GM18907 (cell line): ENCODE results near the gene TUBA4B.
A peak's percentile ranks its signal among the peaks of the same experiment; 100 is the strongest.
"Not testable (repeated sequence)": the region's sequence is repeated elsewhere in the genome, so short reads cannot be mapped to it uniquely, and the experiment has no call there.

Source experiments
- ATAC-seq: cut with Tn5 transposase; IDR thresholded peaks from one replicate; pipeline ENCODE4 v1.9.1; 2021; ENCODE audit warnings: mild to moderate bottlenecking, moderate library complexity; ENCODE audit not compliant: unreplicated experiment

The TUBA4B gene

DNA sequence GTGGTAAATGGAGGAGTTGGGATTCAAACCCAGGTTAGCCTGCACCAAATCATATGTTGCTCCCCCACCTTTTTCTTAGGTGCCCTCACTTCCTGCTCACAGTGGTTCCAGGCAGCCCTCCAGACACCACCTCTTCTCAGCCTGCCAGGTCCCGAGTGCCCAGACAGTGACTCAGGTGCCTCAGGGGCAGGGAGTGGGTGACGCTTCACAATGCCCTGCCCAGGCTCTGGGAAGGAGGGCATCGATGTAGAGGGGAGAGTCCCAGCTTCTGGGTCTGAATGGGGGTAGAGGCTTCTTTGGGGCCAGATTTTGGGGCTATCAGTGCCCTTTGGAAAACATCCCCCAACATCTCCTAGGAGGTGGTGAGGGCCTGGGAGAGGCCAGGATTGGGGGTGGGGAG, 20.9 kb downstream of the TUBA4B start:
- no peak for ATAC-seq

DNA sequence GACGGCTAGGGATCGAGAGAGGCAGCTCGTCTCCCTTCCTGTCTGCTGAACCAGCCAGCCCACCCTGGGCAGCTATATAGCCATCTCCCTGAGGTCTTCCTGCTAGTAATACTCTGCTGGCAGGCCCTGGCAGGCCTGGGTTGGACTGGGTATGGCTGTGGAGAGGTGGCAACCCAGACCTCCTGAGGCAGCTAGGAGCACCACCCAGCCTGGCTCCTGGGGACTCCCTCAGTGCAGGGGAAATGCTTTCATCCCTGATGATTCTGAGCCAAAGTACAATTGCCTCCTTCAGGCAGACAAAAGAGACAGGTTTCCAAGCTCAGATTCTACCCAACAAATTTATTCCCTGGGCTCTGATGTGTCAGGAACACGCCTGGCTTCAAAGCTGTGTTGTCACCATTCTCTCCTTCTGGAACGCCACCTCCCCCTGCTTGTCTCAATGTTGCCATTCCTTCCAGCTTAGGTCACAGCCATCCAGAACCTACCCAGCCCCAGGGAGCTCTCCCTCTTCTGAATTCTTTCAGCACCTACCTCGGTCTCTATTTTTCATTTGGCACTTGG, 21.4 kb downstream of the TUBA4B start:
- ATAC-seq, result no peak

DNA sequence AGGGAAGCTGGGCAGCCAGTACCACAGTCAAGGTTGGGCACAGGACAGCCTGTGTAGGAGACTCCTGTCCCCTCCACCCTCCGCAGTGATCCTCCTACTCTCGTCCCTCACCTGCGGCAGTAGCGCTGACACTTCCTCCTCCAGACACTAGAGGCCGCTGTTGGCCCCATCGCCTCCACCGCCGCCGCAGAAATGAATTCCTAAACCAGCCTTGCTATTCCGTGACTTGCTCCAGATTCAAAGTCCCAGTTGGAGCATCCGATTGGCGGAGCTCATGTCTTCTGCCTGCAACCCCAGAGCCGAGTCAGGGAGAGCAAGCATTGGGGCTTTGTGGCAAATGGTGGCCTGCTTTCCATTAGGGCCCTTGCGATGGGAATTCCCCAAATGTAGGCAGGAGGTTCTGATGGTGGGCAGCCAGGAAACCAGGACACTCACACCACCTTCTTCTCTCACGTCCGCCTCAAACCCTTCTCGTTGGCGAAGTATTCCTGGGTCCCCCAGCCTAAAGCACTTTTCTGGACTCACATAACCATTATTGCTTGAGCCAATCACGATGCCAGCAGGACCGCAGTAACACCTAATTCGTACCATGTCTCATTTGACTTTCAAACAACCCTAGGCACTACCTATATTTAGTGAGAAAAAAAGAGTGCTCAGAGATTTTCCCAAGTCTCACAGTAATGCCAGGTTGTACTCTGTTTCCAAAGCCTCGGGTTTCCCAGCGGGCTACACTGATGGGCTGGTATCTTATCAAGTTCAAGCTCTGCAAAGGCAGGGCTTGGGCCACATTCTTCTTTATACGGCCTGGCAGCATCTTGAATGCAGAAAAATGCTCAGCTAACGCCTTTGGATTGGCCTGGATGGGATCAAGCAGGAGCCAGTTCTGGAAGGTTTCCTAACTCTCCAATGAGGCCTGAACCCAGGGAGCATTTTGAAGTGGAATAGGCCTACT, 24.9 kb downstream of the TUBA4B start:
- peak; percentile 28 for ATAC-seq

DNA sequence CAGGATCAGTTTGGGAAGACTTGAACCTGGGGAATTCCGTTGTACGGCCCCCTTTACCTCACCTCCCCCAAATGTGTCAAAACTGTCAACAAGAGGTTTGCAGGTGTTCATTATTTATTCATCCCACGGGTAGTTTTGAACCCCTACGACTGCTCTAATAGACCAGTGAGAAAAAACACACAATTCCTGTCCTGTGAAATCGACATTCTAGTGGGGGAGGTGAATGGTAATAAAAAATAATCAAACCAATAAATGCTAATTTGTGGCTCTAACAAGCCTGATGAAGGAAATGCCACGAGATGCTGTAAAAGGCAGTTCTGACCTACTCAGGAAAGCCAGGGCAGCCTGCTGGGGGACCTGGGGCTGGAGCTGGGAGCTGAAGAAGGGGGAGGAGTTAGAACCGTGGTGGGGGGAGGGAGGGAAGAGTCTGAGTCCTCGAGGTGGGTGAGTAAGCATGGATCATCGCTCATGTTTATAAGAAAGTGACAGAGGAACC, 25.7 kb downstream of the TUBA4B start:
- ATAC-seq, result no peak

DNA sequence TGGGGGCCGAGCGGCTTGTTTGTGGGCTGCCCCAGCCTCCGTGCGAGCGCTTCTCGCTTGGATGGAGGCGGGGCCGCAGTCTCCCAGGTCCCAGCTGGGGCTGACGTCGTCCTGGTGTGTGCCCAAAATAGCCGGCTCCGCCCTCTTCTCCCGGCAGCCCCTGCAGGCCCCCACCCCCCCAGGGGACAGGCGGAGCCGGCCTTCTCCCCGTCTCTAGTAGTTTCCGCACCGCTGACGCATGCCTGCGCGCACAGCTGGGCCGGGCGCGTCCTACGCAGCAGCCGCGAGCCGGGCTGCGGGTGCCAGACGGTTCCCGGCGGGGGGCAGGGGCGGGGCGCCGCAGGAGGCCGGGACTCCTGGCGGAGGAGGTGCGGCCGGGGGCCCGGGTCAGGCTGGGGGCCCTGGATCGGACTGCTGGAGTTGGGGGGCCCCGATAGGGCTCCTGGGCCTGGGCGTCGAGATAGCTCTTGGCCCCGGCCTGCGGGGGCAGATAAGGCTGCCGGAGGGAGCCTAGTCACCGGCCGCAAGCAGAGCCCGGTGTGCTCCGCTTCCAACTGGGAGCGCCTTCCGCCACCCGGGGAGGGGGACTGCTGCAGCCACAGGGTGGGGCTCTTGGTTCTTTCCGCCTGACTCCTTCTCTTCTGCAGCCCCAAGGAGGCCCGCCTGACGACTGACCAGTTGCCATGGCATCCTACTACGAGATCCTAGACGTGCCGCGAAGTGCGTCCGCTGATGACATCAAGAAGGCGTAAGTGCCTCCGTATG, 26.3 kb downstream of the TUBA4B start, which contains the start of gene DNAJB2:
DNAJB2 (plus strand) TSS at position 216 of the 765 bp plus-strand sequence; CDS start at position 684, 468 bp downstream.
- peak; percentile 87 for ATAC-seq

DNA sequence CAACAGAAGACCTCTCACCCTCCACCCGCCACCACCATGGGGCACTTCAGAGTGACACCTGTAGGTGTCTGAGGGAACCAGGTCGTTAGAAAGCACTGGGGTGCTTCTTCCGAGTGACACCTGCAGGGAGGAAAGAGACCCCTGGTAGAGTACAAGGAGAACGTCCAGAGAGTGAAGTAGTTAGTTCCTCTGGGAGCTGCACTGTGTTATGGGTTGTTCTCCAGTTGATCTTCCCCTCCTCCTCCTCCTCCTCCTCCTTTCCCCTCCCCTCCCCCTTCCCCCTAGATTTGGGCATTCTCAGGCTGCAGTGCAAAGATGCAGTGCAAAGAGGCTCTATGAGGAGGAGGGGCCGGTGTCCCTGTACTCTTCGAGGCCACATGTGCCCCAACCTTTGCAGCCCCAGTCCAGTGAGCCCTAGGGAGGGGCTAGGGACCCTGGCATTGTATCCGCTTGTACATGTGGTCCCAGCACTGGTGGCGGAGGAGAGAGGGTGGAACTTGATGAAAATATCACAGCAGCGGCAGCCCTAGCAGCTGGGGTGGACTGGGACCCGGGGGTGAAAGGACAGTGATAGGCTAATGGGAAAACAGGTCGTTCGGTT, 27.0 kb downstream of the TUBA4B start:
- no peak for ATAC-seq

DNA sequence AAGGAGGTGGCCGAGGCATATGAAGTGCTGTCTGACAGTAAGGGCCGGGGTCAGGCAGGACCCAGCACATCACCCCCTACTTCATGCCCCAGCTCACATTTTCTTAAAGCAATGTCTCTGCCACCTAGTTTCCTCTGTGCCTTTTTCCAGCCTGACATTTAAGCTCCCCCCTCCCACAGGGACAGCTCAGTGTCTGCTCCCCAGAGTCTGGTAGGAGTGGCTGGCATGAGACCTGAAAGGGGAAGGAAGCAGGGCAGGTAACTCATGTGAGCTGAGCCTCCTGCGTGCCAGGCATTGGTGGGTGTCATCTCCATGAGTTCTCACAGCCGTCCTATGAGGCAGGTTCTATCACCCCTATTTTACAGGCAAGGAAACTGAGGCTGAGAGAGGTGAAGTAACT, 27.6 kb downstream of the TUBA4B start:
- ATAC-seq, result no peak

DNA sequence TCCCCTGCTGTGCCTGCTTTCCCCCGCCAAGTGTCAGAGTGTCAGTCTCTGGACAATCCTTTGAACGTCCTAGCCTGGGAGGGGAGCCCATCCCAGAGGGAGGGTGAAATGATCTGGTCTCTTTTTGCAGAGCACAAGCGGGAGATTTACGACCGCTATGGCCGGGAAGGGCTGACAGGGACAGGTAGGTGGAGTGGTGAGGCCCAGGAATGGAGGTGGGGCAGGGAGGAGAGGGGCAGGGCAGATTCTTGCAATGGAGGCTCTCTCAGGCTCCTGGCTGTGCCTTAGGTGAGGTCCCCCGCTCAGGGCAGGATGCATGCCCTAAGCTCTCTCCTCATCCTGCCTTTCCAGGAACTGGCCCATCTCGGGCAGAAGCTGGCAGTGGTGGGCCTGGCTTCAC, 28.5 kb downstream of the TUBA4B start:
- no peak for ATAC-seq

DNA sequence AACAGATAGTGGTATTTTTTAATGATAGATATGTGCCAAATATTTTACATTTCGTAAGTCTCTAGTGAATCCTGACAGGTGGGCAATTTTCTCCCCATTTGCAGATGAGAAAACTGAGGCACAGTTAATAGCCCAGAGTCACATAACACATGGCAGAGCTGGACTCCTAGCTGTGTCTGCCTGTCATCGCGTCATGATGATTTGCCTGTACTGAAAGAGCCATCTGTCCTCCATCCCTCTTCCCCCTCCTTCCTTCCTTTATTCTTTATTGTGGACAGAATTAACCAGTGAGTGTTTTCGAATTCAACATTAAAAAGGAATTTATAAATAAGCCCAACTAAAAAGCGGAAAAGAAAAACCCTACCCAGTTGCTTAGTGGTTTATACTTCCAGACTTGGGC, 29.3 kb downstream of the TUBA4B start:
- ATAC-seq, result no peak

DNA sequence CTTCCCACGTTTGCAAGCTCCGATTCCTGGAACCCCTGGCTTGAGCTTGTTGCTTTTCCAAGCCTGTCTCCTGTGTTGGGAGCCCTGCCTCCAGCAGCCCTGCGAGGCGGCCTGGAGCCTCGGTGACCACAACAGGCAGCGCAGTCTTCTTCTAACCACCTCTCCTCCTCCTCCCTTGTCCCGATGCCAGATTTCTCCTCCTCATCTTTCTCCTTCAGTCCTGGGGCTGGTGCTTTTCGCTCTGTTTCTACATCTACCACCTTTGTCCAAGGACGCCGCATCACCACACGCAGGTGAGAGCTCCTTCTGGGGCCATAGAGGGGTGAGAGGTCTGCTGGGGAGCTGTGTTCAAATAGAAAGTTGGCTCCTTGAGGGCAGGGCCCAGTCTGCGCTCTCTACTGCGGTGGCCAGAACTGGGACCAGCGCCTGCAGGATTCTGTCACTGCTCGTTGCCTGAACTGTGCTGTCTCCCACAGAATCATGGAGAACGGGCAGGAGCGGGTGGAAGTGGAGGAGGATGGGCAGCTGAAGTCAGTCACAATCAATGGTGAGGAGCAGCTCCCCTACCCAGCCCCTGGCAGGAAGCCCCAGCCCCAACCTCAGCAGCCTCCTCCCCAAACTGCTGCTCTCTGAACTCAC, 30.0 kb downstream of the TUBA4B start:
- ATAC-seq, result no peak

DNA sequence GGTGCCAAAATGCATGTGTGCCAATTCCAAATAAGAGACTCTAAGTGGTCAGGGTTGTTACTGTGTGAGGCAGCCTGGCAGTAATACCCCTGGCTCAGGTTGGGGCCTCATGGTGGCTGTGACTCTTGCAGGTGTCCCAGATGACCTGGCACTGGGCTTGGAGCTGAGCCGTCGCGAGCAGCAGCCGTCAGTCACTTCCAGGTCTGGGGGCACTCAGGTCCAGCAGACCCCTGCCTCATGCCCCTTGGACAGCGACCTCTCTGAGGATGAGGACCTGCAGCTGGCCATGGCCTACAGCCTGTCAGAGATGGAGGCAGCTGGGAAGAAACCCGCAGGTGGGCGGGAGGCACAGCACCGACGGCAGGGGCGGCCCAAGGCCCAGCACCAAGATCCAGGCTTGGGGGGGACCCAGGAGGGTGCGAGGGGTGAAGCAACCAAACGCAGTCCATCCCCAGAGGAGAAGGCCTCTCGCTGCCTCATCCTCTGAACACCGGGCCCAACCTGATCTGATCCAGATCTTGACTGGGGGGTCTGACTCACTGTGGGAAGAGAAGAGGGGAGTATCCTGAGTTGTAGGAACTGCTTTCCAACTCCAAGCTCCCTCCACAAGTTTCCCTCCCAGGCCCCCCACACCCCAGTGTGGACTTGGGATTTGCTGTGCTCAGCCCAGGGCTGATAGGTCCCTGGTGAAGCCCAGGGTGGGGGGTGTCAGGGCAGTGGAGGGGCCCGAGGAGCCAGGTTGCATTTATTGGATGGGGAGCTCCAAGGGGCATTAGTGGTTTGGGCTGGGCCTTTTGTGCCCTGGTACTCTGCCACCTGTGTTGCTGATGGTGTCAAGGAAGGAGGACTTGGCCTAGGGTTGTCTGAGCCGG, 31.7 kb downstream of the TUBA4B start:
- ATAC-seq, result no peak

DNA sequence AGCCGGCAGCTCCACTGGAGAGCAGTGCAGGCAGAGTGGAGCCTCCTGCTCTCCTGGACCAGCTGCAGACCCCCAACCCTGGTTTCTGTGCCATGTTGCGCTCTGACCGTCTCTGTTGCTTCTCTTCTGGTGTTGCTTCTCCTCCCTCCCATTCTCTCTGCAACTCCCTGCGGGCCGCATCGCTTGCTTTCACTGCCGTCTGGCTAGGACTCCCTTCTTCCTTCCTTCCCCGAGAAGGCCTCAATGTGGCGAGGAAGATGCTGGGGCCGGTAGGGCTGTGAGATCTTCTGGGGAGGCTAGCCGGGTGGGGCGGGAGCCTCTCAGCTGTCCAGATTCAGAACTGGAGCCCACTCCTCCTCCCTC, 32.3 kb downstream of the TUBA4B start:
- no peak for ATAC-seq

DNA sequence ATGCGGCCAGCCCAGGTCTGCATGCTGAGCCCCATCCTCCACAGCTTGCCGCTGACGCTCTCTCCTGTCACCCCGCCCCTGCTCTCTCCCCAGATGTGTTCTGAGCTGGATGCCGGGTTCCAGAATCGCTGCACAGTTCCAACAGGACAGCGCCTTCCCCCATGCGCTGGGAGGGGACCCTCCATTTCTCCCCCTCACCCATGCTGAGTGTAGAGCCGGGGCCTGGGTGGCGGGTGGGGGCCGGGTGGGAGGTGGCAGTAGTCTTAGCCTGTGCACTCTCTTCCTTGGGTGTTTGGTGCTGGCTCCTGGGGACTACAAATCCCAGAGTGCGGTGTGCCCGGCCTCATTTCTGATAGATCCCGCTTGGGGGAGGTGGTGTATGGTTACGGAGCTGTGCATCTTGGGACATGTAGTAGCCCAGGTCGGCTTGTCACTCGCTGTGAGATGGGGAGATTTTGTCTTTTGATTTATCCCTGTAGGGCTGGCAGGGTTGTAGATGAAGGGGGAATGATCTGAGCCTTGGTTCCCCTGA, 32.9 kb downstream of the TUBA4B start:
- no peak for ATAC-seq

DNA sequence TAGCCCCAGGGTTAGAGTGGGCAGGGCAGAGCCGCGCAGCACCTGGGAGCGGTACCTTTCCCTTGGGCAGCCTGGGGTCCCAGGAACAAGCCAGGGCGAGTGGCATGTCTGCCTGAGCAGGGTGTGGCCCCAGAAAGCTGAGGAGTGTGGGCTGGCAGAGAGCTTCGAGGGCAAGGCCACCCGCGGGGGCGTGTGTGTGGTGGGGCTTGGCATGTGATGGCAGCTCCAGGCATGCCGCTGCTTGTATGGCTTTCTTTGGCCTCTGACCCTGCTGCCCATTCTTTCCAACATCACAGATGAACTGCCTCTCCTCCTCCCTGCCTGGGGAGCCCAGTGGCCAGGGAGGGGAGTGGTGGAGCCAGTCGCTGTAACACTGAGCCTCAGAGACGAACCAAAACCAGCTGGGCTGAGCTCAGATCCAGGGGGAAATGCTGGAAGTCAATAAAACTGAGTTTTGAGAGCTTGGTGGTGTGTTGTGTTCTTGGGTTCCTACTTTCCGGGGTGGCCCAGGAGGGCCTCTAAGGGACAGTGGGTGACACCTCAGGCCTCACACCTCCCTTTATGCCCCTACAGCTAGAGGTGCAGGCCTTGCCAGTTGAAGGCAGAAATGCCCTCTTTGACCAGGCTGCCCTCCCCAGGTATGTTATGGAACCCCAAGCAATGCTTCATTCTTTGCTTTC, 33.5 kb downstream of the TUBA4B start:
- no peak for ATAC-seq

DNA sequence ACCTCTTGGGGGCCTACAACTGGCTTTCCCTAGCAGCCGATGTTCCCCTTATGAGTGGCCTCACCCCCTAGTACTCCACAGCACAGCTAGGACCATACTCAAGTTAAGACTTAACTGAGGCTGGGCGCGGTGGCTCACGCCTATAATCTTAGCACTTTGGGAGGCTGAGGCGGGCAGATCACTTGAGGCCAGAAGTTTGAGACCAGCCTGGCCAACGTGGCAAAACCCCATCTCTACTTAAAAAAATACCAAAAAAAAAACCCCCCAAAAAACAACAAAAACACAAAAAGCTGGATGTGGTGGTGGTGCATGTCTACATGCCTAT, 34.0 kb downstream of the TUBA4B start:
- not testable (repeated sequence) for ATAC-seq

DNA sequence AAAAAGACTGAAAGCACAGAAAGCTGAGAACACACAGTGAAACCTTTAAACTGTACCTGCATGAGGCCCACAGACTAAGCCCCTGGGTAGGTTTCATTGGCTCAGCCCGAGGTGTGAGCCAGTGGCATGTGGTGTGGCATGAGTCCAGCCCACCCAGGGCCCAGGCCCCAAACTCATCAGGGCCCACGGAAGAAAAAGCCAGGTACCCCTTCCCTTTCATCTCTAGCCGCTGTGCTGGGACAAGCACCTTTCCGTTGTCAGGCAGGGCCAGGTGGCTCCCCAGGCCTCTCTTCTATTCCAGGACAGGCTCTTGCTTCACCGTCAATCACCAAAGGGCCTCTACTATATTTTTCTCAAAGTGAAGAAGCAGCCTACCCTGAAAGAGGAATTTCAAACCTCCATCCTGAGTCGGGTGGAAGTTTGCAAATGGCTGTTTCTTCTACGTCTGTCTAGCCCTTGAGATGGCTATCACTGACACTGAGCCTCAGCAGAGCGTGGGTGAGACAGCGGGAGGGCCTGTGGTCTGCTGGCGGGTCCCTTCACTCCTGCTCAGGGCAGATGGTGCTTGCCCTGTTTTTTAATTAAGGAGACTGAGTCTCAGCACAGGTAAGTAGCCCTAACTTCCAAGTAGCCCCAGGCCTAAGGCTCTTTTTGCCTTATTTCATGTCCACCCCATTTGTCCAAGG, 34.7 kb downstream of the TUBA4B start:
- no peak for ATAC-seq

DNA sequence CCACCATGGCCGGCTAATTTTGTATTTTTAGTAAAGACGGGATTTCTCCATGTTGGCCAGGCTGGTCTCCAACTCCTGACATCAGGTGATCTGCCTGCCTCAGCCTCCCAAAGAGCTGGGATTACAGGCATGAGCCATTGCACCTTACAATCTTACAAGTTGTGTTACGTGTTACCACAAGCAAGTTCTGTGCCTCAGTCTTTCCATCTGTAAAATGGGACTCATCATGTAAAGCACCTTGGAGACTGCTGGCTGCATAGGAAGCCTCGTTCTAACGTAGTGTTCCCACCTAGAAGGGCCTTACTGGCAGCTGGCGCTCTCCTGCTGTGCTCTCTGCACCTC, 36.1 kb downstream of the TUBA4B start:
- no peak for ATAC-seq

DNA sequence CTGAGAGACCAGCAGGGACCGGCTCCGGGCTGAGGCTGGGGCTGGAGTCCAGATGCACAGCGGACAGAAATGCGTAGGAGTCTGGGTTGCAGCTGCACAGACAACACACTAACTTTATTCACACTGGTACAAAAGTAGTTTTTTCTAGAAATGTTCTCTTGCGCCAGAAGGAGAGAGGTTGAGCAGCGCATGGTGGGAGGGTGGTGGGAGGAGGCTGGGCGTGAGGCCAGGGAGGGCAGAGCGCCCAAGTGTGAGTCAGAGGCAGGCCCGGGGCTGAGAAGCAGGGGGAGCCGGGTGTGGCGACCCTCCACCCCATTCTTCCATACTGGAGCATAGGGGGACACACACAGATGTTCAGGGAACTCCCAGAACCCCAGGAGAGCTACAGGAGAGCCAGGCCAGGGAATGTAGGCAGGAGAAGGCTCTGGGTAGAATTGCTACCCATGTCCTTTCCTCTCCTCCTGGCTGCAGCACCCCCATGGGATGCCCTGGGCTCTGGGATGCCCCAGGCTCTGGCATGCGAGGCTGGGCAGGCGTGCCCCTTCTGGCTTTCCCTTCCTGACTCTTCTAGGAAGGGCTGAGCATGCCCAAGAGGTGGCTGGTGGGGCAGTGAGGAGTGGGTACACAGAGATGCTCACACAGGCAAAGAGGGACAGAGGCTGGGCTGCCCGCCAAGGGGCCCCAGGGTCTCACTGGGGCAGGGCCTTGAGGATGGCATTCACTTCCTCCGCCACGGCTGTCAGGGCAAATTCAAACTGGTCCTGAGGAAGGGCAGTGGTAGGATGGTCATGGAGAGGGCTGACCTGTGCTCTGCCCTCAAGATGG, 36.7 kb downstream of the TUBA4B start:
- no peak for ATAC-seq
